Esophagus squamous epithelium (tissue), 4 donors: ENCODE data around the gene CREB5.

Experiments used
- CTCF ChIP-seq, 6 experiments: fragments of 450-650 bp in 4 of 6; fragments of 200-600 bp in 2 of 6; sonication (generic) in 2 of 6; IDR thresholded peaks; one replicate each; pipeline ENCODE4 v1.5.1; 2016 to 2019; ENCODE audit warnings: antibody characterized with exemption in 6 of 6, mild to moderate bottlenecking in 4 of 6, moderate library complexity in 4 of 6
- POLR2A ChIP-seq, 4 donors: fragments of 450-650 bp; IDR thresholded peaks; one replicate each; pipeline ENCODE4 v1.6.1; 2017; ENCODE audit warnings: antibody characterized with exemption in 4 of 4, mild to moderate bottlenecking in 4 of 4, moderate library complexity in 3 of 4

- TF ChIP-seq CTCF (IDR thresholded peaks at IDR 0.05) = no peak
- no peak for TF ChIP-seq POLR2A (IDR thresholded peaks at IDR 0.05)
These were observed 130.1 kb downstream of the CREB5 start for GRCh38 chr7:28542410-28542809.
